Inflammatory macrophage (primary cell): Measurements from ENCODE around the gene BRMS1L.
"Not testable (repeated sequence)": the region's sequence is repeated elsewhere in the genome, so short reads cannot be mapped to it uniquely, and the experiment has no call there.

Source experiments
- DNase-seq, 2 donors: peaks; one replicate each; pipeline ENCODE4 v3.0.0-alpha.2; 2020 to 2022
- total RNA-seq, 18 experiments: gene quantifications; one replicate each; lab custom pipeline; 2026; ENCODE audit warnings: mixed read lengths in 6 of 18, inconsistent platforms in 2 of 18; lab: John Stamatoyannopoulos, UW

Gene BRMS1L, protein sequence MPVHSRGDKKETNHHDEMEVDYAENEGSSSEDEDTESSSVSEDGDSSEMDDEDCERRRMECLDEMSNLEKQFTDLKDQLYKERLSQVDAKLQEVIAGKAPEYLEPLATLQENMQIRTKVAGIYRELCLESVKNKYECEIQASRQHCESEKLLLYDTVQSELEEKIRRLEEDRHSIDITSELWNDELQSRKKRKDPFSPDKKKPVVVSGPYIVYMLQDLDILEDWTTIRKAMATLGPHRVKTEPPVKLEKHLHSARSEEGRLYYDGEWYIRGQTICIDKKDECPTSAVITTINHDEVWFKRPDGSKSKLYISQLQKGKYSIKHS
- total RNA-seq: 2.6 to 11.4 (median 5.0) reads per million in 18 experiments

DNA sequence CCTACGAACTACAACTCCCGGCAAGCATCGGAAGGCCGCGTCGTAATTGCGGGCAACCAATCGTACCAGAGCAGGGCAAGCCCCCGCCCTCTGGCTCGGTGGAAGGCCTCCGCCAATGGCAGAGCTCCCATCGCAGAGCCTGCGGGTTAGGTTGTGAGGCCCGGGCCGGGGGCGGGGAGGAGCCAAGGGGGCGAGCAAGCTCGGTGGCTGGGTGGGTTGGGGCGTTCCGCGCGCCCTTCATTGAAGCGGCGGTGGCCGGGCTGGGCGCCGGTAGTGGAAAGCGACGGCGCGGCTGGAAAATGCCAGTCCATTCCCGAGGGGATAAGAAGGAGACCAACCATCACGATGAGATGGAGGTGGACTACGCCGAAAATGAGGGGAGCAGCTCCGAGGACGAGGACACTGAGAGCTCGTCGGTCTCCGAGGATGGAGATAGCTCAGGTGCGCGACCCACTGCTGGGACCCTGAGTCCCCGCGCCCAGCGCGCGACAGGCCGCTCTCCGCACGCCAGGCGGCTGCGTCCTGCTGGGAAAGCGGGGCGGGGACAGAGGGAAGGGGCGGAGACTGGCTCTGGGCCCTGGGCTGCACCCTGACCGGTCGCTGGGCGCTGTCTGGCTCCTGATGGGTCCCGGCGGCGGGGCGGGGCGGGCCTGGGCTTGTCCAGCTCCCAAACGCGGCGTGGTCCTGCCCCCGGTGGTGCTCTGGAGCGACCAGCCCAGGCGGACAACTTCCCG, at the start of gene BRMS1L:
BRMS1L (plus strand) TSS at position 121 of the 734 bp plus-strand sequence; CDS start at position 300, 179 bp downstream.
- peak; percentile 98 to 99 for DNase-seq

DNA sequence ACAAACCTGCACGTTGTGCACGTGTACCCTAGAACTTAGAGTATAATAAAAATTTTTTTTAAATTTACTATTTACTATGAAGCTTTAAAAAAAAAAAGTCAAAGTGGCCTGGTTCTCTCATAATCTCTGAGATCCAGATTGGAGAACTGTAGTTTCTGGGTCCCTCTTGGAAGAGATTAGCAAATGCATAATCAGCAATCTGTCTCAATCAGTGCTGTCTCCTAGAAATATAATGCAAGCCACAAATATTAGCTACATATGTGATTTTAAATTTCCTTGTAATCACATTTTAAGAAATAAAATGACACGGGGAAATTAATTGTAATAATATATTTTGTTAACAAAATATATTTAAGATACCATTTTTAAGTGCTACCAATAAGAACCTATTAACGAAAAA, 49.3 kb upstream of the BRMS1L start:
- no peak for DNase-seq

DNA sequence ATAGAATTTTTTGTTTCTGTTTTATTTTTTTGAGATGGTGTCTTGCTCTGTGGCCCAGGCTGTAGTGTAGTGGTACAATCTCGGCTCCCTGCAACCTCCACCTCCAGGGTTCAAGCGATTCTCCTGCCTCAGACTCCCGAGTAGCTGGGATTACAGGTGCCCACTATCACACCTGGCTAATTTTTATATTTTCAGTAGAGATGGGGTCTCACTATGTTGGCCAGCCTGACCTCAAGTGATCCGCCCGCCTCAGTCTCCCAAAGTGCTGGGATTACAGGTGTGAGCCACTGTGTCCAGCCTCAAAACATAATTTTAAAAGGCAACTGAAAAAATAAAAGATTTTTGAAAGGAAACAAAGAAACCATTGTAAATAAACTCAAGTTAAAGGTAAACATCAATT, 48.6 kb upstream of the BRMS1L start:
- DNase-seq: not testable (repeated sequence)

DNA sequence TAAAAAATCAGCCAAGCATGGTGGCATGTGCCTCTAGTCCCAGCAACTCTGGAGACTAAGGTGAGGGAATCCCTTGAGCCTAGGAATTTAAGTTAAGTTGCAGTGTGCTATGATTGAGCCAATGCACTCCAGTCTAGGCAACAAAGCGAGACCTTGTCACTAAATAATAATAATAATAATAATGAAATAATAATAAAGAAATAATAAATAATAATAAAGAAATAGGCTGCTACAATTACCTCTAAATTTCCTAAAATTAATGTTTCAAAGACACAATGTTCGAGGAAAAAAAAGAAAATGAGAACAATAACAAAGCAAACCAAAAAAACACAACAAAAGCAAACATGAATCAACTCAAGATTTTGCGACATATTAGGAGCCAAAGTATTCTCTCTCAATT, 46.8 kb upstream of the BRMS1L start:
- no peak for DNase-seq

DNA sequence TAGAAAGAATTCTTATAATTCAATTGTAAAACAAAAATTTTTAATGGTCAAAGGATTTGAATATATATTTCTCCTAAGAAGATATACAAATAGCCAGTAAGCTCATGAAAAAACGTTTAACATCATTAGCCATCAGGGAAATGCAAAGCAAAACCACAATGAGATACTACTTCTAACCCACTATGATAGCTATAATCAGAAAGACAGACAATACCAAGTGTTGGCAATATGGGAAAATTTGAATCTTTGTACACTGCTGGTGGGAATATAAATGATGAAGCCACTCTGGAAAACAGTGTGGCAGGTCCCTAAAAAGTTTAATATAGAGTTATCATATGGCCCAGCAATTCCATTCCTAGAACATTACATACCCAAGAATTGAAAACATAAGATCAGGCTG, 42.4 kb upstream of the BRMS1L start:
- DNase-seq: no peak

DNA sequence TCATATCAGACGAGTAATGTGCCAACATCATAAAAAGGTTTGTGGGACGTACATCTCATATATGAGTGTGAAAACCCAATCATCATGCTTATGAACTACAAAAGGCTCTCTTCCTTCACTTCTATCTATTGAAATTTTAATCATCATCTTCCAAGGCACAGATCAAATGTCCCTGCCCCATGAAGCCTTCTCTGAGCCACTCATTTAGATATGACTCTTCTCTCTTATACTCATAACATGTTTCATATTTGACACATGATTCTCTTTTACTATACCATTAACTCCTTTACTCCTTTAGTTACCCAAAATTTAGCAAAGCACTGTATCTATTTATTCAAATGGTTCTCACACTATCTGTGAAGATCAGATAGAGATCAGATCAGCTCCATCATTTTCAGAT, 39.3 kb upstream of the BRMS1L start:
- no peak for DNase-seq

DNA sequence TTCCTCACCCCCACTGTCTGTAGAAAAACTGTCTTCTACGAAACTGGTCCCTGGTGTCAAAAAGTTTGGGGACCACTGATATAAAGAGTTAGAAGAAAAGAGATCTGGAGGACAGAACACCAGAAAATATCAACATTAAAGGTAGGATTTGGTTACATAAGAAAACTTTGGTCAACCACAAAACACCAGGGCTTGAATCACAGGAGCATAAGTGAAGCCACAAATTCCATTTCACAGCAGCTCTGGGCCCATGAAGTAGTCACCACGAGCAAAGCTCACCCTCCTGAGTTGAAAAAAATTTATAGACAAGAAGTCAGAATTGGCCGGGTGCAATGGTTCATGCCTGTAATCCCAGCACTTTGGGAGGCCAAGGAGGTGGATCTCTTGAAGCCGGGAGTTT, 36.5 kb upstream of the BRMS1L start:
- no peak for DNase-seq

DNA sequence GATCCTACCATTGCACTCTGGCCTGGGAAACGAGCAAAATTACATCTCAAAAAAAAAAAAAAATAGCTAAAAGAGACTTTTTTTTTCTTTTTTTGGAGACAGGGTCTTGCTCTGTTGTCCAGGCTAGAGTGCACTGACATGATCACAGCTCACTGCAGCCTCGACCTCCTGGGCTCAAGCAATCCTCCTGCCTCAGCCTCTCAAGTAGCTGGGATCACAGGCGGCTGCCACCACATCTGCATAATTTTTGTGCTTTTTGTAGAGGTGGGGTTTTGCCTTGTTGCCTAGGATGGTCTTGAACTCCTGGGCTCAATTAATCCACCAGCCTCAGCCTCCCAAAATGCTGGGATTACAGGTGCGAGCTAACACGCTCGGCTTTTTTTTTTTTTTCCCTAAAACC, 28.3 kb upstream of the BRMS1L start:
- no peak for DNase-seq

DNA sequence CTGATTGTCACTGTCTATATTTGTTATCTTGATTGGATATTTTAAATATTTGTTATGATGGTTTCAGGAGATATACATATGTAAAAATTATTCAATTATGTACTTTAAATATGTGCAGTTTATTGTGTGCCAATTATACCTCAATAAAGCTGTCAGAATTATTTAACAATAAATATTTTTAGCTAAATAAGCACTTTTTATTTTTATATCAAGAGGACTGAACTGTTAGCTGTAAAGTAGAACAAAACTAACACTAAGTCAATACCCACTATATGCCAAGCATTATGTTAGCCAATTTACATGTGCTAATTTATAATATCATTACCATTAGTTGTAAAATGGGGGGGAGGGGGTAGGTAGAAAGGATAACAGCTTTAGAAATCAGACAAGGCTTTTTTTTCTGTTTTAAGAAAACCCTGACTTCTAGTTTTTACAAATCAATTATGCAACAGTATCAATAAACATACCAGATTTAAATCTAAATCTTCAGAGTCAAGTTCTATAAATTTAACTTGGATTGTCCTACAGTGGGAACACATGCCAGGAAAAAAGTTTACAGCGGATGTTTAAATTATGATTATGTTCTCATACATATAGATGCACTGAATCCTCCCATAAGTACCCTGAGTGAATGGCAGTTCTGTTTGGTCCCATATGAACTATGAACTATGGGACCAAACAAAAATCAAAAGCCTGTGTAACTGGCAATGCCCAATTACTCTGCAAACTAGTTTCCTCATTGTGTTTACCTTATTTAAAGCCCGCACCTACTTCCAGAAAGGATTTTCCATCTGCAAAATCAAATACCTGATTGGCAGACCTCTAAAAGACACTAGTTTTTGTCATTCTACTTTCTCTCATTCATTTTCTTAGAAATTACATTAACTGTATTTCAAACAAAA, 19.9 kb upstream of the BRMS1L start:
- DNase-seq: no peak

DNA sequence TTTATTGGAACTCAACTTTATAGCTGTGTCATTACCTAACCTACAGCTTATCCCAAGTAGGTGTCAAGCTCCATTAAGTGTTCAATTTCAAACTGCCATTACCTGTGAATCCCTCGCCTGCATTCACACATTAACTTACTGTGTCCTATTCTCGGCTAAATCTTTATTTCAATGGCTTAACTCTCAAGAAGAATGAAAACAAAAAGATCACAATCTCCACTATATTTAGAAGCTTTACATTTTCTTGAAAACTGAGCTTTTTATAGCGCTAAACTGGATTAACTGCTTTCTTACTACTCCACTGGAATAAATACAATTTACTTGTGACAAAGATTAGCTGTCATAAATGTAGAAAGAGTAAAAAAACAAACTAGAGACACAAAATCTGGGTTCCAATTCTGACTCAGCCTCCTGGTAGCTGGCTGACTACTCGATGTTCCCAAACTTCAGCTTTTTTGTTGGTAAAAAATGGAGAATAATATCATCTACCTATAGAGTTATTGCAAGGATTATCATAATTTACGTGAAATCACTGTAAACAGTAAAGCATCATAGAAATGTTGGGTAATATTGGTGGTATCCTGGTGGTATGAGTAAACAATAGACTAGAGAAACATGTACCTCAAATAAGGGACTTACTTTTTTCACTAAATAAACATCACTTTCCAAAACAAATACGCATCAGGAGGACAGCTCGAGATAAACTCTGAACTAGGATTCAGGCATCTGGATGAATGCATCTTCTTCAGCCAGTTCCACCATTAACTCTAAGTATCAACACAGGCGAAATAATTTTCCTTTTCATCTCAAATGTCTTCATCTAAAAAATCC, 18.8 kb upstream of the BRMS1L start:
- no peak for DNase-seq

DNA sequence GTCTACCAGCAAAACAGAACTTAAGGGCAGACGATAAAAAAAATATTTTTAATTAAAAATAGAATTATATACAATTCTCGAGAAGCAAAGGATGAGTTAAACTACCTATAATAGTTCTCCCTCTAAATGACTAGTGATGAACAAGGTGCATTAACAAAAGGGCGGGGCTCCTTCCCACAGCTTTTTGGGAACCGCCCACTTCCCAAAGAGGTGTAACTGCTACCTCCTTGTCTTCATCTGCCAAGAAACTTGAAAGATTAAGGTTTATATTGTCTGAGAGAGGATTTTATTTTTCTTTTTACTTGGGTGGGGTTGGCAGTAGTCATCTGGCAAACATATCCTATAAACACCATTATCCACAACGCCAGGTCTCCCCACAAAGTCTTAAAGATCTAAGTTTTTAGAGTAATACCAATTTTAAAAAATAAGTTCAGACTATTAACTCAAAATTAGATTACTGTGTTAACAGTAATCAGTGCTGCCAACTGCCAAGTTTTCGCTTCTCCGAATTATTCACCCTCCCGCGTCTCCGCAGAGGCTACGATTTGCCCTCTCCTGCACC, 18.0 kb upstream of the BRMS1L start:
- no peak for DNase-seq

DNA sequence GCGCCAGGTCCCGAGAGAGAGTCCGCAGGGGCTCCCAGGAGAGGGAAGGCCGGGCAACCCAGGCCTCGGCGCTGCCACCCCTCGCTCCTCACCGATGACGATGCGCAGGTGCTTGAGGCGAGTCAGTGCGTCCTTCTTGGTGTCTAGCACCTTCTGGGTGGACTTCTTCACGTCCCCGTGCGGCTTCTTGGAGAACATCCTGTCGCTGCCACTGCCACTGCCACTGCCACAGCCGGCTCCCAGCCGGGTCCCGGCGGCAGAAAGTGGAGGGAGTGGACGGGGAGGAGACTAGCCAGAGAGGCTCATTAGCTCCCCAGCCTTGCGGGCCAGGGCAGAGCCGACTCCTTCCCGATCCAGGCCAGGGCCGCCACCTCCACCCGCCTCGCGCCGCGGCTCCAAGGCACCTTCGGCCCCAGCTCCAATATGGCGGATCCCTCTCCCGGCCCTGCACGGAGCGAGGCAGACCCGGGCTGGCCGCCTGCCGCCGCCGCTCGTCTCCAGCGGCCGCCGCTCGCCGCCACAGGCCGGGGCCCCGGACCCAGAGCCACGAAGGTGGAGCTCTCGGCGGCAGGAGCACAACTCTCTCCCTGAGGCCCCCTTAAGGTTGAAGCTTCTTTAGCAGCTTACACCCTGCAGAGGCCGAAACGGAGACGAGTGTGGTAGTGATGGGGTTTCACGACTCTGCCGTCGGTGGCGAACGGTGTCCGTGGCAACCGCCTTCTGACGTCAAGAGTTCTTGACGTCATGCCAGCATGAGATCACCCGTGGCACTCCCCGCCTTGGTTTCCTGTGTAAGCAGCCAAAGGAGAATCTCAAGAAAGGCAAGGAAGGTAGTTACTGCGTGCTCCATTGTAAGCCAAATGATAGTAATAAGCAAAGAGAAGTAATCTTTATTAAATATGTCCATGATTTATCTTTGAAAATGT, 17.2 kb upstream of the BRMS1L start, which contains the start of gene RALGAPA1:
RALGAPA1 (minus strand) TSS at position 658 of the 926 bp plus-strand sequence; CDS start at position 198, 460 bp downstream.
- peak; percentile 96 to 97 for DNase-seq

DNA sequence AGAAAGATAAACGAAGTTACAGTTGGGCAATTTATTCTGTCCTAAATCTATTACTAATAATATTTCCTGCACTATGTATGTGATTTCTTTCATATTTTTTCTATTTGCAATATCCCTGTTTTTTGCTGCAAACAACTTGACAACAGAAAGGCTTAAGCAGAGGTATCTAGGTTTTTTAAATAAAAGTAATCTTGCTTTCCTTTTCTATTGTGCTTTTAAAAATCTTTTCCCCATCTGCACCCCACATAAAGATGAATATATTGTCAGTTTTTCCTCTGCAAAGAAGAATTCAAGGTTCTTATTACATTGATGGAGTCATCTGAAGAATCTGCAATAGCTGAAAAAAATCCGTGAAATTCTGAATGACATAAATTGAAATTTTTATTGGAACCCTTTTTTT, 16.5 kb upstream of the BRMS1L start:
- DNase-seq: no peak

DNA sequence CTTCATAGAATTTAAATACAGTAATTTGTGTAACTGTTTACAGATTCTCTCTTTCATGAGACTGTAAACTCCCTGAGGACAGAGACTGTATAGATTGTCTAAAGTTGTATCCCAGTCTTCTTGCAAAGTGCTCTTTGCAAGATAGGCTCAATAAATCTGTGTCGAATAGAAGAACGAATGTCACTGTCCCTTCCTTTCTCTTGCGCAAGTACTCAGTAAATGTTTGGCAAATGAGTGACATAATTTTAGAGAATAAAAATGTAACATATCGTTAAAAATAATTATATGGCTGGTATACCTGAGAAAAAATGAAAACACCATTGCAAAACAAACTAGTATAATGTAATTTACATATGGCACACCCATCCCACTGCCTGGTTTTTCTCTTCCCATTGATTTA, 15.2 kb upstream of the BRMS1L start:
- DNase-seq: no peak

DNA sequence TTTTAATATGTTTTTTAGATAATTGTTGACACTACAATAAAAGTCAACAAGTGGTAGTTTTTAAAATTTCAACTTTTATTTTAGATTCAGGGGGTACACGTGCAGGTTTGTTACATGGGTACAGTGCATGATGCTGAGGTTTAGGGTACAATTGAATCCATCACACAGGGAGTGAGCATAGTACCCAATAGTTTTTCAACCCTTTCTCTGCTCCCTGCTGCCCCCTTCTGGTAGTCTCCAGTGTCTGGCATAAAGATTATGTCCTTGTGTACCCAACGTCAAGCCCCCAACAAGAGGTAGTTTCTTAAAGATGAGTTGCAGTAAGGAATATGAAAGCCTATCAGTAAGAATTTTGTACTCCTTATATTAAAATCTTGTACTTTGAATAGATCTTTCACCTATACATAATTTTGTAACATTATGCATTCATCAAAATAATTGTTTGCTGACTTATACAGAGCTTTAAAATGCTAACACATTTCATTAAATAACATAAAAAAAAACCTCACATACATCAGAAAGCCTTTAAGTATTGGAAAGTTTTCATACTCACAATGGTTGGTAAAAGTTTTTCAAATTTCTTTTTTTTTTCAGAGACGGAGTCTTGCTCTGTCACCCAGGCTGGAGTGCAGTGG, 11.7 kb upstream of the BRMS1L start:
- peak; percentile 67 to 69 for DNase-seq

DNA sequence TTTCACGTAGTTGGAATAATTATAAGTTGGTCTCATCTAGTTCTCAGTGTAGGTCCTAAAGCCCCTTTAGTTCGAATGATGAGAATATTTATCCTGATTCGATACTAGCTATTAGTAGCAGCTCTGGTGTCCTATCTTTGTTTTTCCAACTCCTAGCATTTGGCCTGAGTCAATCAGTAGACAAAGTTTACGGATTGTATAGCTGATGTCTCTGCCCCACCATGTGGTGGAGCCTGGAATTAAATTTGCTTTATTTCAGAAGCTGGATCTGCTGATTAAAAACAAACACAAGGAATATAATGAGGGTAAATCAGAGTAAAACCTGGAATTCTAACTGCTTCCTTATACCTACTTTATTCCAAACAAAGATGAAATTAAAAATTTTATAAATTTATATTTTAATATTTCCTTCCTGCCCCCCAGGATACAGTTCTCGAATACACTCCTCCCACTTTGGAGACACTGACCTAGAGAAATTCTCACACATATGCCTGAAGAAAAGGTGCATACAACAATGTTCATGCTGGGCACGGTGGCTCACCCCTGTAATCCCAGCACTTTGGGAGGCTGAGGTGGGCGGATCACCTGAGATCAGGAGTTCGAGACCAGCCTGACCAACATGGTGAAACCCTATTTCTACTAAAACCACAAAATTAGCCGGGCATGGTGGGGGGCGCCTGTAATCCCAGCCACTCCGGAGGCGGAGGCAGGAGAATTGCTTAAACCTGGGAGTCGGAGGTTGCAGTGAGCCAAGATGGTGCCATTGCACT, 7.6 kb upstream of the BRMS1L start:
- peak; percentile 31 to 53 for DNase-seq

DNA sequence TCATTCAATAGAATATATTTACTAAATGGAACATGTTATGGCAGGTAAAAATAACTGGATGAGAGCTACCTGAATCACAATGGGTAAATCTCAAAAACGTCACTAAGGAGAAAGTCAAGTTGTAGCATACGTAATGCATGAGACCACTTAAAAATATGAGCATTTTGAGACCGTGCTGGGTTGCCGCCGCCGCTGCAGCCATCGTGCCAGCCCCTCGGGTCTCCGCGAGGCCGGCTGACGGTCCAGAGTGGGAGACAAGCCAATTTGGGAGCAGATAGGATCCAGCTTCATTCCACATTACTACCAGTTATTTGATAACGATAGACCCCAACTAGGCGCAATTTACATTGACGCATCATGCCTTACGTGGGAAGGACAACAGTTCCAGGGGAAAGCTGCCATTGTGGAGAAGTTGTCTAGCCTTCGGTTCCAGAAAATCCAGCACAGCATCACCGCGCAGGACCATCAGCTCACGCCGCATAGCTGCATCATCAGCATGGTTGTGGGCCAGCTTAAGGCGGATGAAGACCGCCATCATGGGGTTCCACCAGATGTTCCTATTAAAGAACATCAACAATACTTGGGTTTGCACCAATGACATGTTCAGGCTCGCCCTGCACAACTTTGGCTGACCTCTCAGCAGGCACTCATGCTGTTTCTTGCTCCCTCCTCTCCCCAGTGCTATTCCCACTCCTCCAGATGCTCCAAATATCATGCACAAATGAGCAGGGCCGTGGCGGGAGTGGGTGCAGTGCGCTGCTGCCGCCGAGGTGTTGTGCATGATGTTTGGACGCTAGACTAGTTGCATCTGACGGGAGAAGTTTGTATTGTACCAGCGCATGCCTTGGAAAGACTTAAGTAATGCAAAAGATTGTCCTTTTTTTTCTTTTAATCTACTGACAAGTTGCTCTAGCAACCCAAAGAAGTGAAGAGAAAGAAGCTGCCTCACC, 6.3 kb upstream of the BRMS1L start:
- DNase-seq: no peak
